HG02884 (cell line): ENCODE measurements around the gene GRID1.

ENCODE experiments used
- ATAC-seq: cut with Tn5 transposase; IDR thresholded peaks from one replicate; pipeline ENCODE4 v1.9.1; 2021; ENCODE audit warnings: mild to moderate bottlenecking, moderate library complexity; ENCODE audit not compliant: unreplicated experiment

Gene GRID1

GRCh38 chr10:85791818-85792532 lies 574.6 kb downstream of the GRID1 start:
- no peak for ATAC-seq

- no peak for ATAC-seq
Measured at GRCh38 chr10:85789982-85790789, 576.4 kb downstream of the GRID1 start.

- ATAC-seq = no peak
Measured at GRCh38 chr10:85789125-85789524, 577.5 kb downstream of the GRID1 start.

GRCh38 chr10:85788570-85788969 lies 578.0 kb downstream of the GRID1 start:
- no peak for ATAC-seq

GRCh38 chr10:85787881-85788280 lies 578.7 kb downstream of the GRID1 start:
- ATAC-seq = no peak

GRCh38 chr10:85787393-85787792 lies 579.2 kb downstream of the GRID1 start:
- ATAC-seq = no peak

- no peak for ATAC-seq
Measured at GRCh38 chr10:85786401-85786899, 580.1 kb downstream of the GRID1 start.

GRCh38 chr10:85784792-85785191 lies 581.8 kb downstream of the GRID1 start:
- peak; percentile 65 for ATAC-seq

- no peak for ATAC-seq
Measured at GRCh38 chr10:85781404-85781803, 585.2 kb downstream of the GRID1 start.

GRCh38 chr10:85778074-85778473 lies 588.5 kb downstream of the GRID1 start:
- ATAC-seq = no peak

GRCh38 chr10:85767891-85768290 lies 598.7 kb downstream of the GRID1 start:
- ATAC-seq = no peak

- ATAC-seq = no peak
Measured at GRCh38 chr10:85764108-85764507, 602.5 kb downstream of the GRID1 start.

GRCh38 chr10:85761906-85762445 lies 604.6 kb downstream of the GRID1 start:
- no peak for ATAC-seq

GRCh38 chr10:85741626-85742300 lies 624.8 kb downstream of the GRID1 start:
- ATAC-seq = peak; percentile 91

- ATAC-seq = no peak
Measured at GRCh38 chr10:85735997-85736396, 630.6 kb downstream of the GRID1 start.

GRCh38 chr10:85734791-85735190 lies 631.8 kb downstream of the GRID1 start:
- ATAC-seq = no peak

- no peak for ATAC-seq
Measured at GRCh38 chr10:85724215-85724614, 642.4 kb downstream of the GRID1 start.

GRCh38 chr10:85720931-85721590 lies 645.5 kb downstream of the GRID1 start:
- ATAC-seq = no peak

GRCh38 chr10:85719408-85719807 lies 647.2 kb downstream of the GRID1 start:
- no peak for ATAC-seq

- ATAC-seq = no peak
Measured at GRCh38 chr10:85713885-85714284, 652.7 kb downstream of the GRID1 start.

GRCh38 chr10:85702768-85703167 lies 663.8 kb downstream of the GRID1 start:
- ATAC-seq = no peak
